Spleen (tissue), 7 donors: ENCODE results near the gene CLIP2.

Experiments
- POLR2A ChIP-seq, 3 donors: fragments of 450-650 bp; IDR thresholded peaks; one replicate each; pipeline ENCODE4 v1.5.1; 2017; ENCODE audit warnings: antibody characterized with exemption in 3 of 3, mild to moderate bottlenecking in 1 of 3
- POLR2AphosphoS5 ChIP-seq, 3 donors: sonication (generic); formaldehyde crosslinking; IDR thresholded peaks; one replicate each; pipeline ENCODE4 v1.5.1; 2017; ENCODE audit warnings: antibody characterized with exemption in 3 of 3
- TF ChIP-seq, protein P1 (sequence below), 11 experiments: fragments of 200-600 bp in 7 of 11; fragments of 450-650 bp in 4 of 11; sonication (generic) in 4 of 11; IDR thresholded peaks in 8 of 11; conservative IDR thresholded peaks in 3 of 11; 1 replicate in 7 of 11; 2 replicates in 4 of 11; pipeline versions ENCODE4 v1.4.0 to v1.8.0; 2016 to 2021; ENCODE audit warnings: antibody characterized with exemption in 11 of 11, inconsistent platforms in 4 of 11, mild to moderate bottlenecking in 1 of 11
- donor health status: DM: no; HTN: no; CAD: no; lungs with moderate emphysema.
- donor health status: DM: no; HTN: no; CAD: no.
- donor health status: DM: no; HTN: no; CAD: no.

DNA sequence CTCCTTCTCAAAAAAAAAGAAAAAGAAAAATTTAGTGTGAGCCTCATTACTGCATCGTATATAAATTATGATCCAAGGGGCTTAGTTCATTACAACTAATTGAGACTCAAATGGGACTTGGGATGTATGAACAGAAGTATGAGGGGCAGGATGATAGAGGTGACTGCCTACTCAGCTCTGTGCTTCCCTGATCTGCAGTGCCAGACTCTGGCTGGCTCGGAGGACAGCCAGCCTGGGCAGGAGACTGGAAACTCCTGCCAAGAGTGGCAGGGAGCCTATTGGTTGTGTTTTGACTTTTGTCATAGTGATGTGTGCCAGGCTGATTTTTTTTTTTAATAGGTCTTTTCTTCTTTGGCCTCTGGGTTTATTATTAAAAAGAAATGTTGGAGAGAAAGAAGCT lies 90.7 kb downstream of the CLIP2 start:
- TF ChIP-seq, protein P1, sequence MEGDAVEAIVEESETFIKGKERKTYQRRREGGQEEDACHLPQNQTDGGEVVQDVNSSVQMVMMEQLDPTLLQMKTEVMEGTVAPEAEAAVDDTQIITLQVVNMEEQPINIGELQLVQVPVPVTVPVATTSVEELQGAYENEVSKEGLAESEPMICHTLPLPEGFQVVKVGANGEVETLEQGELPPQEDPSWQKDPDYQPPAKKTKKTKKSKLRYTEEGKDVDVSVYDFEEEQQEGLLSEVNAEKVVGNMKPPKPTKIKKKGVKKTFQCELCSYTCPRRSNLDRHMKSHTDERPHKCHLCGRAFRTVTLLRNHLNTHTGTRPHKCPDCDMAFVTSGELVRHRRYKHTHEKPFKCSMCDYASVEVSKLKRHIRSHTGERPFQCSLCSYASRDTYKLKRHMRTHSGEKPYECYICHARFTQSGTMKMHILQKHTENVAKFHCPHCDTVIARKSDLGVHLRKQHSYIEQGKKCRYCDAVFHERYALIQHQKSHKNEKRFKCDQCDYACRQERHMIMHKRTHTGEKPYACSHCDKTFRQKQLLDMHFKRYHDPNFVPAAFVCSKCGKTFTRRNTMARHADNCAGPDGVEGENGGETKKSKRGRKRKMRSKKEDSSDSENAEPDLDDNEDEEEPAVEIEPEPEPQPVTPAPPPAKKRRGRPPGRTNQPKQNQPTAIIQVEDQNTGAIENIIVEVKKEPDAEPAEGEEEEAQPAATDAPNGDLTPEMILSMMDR (IDR thresholded peaks at IDR 0.05 in 8 of 11, conservative IDR thresholded peaks at IDR 0.05 in 3 of 11) = no peak
- TF ChIP-seq POLR2A (IDR thresholded peaks at IDR 0.05) (no peak), POLR2AphosphoS5 (IDR thresholded peaks at IDR 0.05) (no peak)
